GM10847 (cell line): ENCODE results near the gene PDZRN4.

Experiments used
- POLR2A ChIP-seq: IDR thresholded peaks from 2 replicates; pipeline ENCODE4 v1.6.1; 2011; ENCODE audit not compliant: insufficient read length; ENCODE audit errors: extremely low read depth

PDZRN4 gene

DNA sequence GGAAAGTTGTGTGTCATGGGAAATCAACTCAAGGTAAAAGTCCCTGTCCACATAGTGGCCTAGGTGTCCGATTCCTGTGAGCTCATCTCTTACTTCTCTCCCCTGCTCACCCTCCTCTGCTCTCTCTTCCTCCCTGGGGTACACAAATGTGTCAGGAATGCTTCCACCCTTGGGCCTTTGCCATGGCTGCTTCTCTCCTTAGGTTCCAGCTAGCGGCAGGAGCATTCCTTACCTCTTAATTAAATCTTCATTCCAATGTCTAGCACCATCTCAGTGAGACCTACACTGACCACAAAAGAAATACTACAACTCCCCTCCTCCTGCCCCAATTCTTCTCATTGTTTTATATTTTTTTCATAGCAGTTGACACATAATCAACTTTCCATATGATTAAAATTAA is 298.6 kb downstream of the PDZRN4 start:
- TF ChIP-seq POLR2A, result no peak

DNA sequence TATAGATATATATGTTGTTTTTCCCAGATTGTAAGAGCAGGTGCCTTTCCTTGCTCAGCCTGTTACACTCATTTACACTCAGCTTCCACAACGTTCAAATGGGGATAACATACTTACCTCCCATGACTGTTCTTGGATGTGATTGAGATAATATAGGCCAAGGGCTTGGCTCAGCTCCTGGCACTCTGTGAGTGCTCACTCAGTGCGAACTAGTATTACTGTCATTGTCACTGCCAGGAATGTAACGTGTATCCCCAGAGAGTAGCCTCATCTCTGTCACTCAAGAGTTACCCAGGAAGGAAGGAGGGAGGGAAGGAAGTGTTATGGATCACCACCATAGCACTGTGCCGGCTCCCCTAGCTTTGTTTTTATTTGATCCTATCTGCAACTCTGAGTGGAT is 307.9 kb downstream of the PDZRN4 start:
- no peak for TF ChIP-seq POLR2A

DNA sequence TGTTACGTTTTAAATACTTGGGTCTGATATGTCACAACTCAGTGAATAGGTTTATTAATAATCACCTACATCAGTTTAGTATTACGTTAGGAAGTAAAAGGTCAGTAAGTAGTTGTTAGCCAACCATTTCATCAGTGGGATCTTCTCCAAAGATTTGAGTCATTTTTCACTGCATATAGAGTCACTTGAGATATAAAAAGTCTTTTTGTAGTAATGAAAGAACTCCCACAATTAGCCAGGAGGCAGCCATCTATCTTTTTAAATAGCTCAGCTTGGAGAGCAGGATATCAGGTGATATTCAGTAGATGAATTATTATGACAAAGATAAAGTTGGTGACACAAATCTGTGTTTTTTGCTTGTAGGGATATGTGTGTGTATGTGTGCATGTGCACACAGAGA is 309.3 kb downstream of the PDZRN4 start:
- TF ChIP-seq POLR2A, result no peak

DNA sequence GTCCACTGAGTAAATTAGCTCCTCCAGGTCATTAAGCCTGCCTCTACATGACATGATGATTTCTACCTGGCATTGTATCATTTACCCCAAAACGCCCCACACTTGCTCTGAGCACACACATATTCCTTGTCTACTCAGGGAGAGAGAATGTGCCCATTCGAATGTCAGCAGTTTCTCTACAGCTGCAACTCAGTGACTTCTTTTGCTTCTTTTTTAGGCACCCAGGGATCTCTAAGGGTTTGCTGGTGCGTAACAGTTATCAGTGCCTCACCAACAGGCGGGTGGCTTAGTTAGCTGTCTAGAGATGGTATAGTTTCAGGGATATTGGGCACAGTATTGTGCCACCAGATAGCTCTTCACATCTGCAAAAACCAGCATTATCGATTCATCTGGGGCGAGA is 316.9 kb downstream of the PDZRN4 start:
- TF ChIP-seq POLR2A, result no peak

DNA sequence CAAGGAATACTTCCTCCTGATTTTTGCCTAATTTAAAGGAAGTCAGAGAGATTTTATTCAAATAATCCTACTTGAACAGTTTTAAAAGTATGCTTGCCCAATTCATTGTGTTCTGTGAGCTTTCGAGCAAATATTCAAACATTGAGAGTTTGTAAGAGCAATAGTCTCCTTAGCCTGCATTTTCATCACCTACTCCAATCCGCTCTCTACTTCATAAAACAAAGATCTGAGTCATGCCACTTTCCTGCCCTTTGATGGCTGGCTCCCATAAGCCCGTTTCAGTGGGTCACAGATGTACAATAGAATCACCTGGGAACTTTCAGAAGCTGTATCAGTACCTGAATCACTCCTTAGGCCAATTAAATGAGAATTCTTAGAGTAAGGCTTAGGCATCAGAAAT is 319.2 kb downstream of the PDZRN4 start:
- no peak for TF ChIP-seq POLR2A

DNA sequence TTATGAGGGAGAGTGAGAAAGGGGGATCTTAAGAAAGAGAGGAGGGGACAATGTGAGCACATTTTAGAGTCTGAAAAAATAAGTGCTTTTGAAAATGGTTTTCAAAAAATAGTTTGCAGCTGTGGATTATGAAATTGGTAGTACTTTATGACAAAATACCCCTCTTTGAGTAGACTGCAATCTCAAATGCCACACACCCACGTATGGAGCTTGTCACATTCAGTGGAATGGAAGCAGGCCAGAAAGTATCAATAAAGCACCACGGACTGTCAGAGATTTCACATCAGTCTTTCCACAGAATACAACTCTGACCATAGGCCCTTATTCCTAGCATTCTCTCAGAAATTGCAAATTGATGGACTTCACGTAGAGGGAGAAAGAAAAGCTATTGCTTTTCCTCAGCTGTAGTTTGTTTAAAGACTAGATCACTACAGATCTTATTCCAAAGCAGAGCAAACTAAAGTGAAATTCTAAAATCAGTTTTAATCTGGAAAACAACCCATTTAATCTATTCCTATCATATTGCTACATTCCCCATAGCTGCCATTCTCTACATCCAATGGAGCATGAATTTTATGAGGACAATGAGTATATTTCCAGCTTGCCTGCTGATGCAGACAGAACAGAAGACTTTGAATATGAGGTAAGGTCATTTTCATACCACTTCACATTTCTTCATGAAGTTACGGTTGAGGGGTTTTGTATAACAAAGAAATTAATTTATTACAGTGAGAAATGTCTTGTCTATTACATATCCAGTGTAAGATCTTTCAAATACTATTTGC is 321.3 kb downstream of the PDZRN4 start:
- TF ChIP-seq POLR2A, result no peak

DNA sequence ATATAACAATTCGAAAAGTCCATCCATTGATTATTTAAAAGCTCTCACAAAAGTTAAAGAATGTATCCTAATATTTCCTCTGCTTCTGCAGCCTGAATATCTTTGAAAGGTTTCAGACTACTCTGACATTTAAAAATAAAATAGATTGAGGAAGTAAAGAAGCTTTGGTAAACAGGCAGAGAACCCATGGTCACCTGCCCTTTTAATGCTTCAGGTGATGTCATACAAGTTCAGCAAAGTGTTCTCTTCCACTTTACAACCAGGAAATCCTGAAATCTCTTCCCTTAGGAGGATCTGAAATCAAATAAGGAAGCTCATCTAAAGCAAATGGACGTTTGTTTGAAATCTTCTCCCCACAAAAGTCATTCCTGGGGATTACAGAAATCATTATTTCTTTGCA is 322.4 kb downstream of the PDZRN4 start:
- no peak for TF ChIP-seq POLR2A

DNA sequence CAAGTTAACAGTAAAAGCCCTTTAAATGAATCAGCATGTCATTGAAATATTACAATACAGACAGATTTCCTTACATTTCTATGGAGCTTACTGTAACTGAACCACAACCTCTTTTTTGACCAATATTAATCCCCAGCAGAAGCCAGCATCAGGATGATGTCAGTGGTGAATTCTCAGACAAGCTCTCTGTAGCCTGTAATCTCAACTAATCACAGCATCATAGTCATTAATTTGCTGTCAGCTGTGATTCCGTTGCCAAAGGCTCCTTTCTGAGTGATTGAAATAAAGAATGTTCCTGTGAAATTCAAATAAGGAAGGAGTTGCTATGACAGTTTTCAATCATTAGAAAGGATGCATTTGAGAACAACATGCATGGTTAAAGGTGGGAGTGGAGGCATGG is 323.1 kb downstream of the PDZRN4 start:
- TF ChIP-seq POLR2A, result no peak

DNA sequence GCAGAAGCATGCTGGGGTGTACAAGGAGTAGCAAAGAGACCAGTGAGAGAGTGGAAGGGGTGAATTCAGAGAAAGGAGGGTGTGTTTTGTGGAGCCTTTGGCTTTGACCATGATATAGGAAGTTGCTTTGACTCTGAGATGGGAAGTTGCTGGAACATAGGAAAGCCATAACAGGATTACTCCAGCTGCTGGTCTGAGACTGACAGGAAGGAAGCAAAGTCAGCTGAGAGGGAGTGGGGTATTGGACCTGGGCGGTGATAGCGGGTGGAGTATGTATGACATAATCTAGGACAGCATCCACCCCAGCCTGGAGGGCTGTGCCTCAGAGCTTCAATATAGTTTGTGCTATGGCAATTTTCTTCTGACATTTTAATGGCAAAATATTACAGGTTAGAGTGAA is 324.4 kb downstream of the PDZRN4 start:
- TF ChIP-seq POLR2A, result no peak

DNA sequence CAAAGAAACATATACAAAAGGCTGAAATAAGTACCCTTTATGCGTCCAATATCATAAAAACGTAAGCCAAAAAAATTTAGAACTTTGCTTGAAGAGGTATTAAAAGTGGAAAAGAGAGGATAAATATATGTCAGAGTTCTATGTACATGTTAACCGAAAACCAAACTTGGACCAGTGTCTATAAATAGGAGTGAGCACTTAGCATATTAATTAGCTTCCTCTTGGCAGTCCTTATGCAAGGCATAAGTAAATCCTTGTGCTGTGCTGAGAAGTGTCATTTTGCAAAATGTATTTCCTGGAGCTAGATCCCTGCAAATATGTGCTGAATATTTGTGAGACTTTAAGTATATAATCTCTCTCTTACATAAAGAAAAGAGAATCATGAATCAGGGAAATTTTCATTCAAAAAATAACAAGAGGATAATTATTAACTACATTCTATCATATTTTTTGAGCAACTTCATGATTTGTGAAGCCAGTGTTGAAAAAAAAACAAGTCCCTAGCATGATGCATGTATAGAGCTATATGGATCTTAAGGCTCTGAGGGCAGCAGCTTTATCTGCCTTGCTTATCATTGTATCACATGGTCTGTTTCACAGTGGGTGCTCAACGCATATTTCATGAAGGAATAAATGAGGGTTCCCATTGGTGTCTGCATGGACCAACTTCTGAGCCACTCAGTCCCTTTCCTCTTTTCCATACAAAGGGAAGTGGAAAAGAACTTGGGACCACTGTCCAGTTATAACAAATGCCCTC is 326.1 kb downstream of the PDZRN4 start:
- TF ChIP-seq POLR2A, result no peak

DNA sequence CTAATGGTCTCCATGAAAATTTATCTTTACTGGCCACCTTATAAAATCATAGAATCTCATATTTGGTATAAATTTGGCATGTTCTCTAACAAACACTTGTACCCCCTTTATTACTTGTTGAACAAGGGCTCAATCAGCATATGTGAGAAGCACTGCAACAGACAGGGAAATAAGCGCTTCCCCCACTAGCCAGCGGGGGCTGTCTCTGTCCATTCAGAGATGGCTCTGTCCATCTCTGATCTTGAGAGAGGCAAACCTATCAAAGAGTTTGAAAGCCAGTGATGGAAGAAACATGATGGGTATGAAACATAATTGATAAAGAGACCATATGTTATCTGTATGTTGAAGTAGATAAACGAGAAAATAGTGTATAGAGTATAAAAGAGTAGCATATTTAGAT is 326.8 kb downstream of the PDZRN4 start:
- TF ChIP-seq POLR2A, result no peak

DNA sequence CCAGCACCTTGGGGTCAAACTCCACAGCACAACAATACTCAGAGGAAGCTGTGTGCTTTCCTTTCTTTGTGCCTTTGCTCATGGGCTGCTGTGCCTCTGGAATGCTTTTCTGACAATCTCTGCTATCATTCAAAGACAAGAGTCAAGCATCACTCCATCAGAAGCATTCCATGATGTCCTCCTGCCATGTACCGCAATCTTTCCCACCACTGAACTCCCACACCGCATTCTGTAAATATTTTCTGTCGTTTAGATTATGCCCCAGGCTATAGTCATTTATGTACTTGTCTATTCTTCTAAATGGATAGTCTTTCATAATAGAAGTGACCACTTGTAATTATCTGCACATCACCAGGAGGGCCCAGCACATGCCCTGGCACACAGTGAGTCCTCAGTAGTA is 327.8 kb downstream of the PDZRN4 start:
- TF ChIP-seq POLR2A, result no peak

DNA sequence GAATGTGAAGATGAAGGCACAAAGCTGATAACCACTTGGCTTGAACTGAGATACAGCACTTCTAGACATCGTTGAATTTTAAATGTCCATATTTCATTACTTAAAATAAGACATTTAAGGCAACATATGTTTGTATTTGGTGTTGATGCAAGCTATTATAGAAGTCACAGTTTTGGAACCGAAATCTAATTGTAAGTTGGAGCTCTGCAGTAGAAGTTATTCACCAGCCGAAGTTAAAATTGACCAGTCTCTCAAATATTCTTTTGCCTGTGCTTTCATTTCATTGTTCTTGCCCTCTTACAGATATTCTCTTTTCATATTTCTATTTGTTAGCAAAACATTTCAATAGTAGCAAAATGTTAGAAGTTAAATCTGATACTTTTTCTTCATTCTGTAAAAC is 332.7 kb downstream of the PDZRN4 start:
- no peak for TF ChIP-seq POLR2A

DNA sequence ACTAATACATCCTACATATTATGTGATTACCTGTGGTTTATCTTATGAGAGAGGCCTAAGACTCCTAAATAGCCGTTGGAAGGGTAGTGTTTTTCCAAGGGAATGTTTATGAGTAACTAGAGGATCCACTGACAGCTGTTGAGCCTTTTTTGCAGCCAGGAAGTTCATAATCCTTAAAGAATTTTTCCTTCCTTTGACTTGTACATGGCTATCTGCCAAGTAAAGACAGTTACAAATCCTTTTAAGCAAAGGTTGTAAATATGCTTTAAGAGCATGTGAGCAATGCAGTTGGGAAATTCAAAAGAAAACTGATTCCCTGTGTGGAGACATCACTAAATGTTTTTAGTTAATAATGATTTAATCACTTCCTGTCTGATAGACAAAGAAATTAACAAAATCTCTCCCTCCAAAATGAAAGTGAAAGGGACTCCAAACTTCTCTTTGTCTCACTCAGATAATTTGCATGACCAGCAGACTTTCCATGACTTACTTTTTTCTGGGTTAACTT is 333.8 kb downstream of the PDZRN4 start:
- no peak for TF ChIP-seq POLR2A

DNA sequence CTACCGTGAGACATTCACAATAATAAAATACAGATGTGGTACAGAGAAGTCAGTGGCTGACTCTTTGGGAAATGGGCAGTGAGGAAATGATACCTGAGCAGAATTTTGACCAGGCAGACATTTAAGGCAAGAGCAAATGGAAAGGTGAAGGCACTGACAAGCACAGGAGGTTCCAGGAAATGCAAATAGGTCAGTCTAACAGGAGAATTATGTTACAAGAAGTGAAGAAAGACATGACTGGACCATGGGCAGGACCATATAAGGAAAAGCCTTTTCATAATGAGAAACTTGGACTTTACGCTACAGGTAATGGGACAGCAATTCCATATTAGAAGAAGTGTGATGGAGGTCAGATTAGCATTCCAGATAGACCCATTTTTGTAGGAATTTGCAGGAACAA is 338.9 kb downstream of the PDZRN4 start:
- no peak for TF ChIP-seq POLR2A

DNA sequence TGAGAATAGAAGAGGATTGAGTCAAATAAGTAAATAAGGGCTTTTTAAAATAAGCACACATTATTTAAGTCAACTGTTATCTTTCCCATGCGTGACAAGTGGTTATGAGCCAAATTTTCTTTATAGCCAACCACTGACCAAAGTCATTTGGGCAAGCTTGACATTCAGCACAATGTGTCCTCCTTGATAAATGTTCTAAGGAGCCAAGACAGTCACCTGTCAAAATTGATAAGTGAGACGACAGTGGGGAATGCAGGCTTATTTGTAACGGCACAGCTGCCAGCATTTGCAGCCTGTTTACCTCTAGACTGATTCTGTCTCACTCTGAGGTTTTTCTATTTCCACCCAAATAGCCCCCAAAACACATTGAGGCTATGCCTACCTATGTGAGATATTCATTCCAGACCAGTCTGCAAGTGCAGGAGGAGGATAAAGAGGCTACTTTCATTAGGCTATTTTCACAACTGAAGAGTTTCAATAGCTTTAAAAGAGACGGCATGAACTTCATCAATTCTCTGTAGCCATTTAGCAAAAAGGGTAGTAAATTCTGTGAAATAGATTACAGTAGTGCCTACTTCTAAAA is 339.5 kb downstream of the PDZRN4 start:
- no peak for TF ChIP-seq POLR2A
